SIG-M5 treated with dmso at 0.1 percent for 504 hours (cell line): ENCODE measurements around the gene ZNF222.

Experiments used
- DNase-seq: peaks from one replicate; lab custom pipeline; 2025; ENCODE audit not compliant: unreplicated experiment; lab: John Stamatoyannopoulos, UW

The ZNF222 gene

DNA sequence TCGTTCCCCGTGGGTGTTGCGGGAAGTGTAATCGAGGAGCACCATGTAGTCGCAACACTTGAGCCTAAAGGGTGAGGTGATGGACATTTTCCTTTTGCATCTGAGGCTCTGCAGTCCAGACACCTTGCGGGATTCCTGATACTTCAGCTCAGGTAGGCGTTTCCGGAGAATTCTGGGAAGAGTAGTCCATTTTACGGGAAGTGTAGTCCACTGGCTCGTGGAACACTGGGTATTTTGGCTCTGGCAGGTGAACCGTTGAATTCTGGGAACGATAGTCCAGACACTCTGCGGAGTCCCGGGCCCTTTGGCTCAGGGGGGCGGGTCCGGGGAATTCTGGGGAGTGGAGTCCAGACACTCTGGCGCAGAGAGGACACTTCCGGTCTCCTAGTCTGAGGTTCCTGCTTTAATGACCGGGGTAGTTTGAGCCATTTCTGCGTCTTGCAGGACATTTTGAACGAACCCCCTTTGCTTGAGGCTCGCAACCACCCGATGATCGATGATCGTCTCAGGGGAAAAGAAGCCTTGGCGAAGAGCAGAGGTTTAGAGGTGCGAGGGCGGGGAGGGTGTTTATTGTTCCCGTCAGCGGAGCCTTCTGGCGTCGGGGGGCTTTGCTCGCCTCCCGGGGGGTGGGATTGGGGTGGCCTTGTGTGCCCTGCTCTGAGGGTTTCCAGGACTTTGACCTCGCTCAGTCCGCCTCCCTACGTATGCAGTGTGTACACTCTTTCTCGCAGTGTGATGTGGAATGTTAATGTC, 26.6 kb downstream of the ZNF222 start, which contains the start of gene ZNF223:
ZNF223 (plus strand) TSS at position 387 of the 753 bp plus-strand sequence. CDS start 3,141 bp downstream, outside the sequence.
- peak; percentile 67 for DNase-seq

DNA sequence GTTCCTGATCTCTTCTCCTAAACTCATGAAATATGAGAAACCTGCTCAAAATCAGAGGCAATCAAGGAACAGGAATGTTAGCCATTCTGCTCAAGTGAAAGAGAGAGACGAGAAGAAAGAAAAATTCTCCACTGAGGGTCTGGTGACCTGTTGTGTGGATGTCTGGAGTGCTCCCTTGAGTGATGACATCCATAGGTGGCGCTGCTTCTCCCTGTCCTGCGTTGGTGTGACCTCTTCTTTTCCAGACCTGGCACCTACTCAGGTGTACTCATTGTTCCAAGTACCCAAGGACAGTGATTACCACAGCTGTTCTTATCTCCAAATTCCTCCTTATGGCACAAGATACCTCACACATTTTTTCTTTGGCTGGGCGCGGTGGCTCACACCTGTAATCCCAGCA, 30.7 kb downstream of the ZNF222 start:
- DNase-seq = no peak

DNA sequence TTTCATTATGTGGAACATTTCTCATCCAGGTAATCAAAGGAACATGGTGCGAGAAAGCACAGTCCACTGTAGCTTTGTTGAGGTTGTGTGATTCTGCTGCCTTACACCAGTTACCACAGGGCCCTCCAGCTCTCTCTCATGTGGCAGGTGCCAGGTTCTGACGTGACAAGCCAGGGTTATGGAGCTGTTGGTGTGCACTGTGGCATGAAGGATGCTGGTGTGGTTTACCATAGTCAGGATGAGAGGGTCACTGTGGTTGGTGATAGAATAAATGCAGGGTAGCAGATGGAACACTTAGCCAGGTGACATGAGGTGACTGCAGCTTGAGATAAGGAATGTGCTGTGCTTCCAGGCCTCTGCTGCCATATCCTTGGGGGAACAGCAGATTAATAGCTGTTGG, 34.0 kb downstream of the ZNF222 start:
- no peak for DNase-seq

DNA sequence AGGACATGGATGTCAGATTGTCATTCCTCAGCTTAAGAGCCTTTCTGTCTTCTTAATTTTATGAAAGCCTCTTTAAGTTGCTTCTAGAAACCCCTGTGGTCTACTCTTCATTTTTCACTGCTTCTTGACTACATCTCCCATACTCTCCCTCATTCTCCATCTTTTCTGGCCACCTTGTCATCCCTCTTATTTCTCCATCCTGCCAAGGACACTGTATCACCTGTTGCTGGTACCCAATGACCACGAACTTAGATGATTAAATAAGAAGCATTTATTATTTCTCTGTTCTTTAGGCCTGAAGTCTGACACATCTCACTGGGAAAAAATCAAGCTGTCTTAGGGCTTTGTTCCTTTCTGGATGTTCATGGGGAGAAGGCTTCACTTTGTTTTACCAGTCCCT, 35.9 kb downstream of the ZNF222 start:
- DNase-seq = no peak

DNA sequence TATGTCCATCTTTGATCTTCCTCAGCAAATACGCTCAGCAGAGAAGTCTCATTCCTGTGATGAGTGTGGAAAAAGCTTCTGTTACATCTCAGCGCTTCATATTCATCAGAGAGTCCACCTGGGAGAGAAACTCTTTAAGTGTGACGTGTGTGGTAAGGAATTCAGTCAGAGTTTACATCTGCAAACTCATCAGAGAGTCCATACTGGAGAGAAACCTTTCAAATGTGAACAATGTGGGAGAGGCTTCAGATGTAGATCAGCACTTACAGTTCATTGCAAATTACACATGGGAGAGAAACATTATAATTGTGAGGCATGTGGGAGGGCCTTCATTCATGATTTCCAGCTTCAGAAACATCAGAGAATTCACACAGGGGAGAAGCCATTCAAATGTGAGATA, 41.1 kb downstream of the ZNF222 start:
- DNase-seq = no peak

DNA sequence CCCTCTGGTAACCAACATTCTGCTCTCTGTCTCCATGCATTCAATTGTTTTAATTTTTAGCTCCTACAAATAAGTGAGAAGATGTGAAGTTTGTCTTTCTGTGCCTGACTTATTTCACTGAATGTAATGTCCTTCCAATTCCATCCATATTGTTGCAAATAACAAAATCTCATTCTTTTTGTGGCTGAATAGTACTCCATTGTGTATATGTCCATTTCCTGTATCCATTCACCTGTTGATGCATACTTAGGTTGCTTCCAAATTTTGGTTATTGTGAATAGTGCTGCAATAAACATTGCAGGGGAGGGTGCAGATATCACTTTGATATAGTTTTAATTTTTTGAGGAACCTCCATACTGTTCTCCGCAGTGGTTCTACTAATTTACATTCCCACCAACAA, 44.2 kb downstream of the ZNF222 start:
- DNase-seq = no peak

DNA sequence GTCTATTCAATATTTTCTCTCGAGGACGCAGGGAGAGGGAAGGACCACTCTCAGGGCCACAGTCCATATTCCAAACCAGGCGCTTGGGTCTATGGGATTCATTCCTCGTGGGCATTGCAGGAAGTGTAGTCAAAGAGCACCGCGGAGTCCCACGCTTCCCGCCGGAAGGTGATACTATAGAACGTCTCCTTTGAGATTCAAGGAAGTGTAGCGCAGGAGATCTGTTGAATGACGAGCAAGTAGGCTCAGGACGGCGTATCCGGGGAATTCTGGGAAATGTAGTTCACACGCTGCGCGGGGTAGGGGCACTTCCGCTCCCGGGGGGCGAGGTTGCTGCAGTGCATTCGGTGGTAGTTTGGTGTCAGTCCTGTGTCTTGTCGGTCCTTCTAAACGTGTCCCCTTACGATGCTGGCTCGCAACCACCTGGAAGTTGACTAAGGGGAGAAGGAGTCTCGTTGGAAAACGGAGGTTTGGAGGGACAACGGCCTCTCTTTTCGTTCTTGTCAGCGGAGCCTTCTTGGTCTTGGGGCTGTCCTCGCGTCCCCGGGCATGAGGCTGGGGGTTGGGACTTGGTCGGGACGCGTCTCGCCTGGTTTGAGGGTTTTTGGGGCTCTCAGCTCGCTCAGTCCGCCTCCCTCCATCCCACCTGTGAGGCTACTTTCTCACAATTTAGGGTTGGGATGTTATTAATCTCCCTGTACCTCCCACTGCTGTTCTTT, 46.8 kb downstream of the ZNF222 start, which contains the start of gene ZNF284:
ZNF284 (plus strand) TSS at position 336 of the 719 bp plus-strand sequence. CDS start 4,231 bp downstream, outside the sequence.
- DNase-seq = peak; percentile 77

DNA sequence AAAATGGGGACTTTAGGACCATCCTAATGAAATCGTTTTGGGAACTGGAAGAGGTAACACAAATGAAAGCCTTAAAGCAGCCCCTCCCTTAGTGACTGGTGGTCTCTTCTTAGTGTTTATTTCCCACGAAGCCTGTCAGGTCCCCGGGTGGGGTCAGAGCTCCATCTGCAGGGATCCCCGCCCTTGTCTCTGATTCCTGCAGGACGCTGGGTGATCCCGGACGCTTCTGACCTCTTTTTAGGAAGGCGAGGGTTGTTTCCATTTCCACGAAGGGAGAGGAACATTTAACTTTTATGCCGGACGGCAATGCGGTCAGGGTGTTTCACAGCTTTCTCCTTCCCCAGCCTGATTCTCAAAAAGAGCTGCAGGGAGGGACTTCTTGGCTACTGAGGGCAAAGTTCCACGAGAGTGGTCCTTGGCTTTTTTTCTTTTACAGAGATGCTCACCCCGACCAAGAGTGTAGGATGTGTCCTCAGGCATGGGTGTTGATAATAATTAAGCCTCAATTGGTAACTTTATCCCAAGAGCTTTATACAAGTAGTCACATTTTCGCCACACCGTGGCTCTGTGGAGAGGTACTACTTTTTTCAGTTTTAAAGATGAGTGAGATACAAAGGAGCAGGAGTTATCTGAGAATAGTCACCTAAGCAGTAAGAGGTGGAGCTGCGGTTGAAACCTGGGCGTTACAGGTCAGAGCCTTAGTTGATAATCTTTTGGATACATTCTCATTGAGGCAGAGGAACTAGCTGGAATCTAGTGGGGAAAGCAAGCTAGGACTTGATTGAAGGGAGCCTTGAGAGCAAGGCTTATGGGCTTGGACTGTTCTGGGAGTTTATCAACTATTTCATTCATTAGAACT, 47.6 kb downstream of the ZNF222 start:
- DNase-seq = no peak

DNA sequence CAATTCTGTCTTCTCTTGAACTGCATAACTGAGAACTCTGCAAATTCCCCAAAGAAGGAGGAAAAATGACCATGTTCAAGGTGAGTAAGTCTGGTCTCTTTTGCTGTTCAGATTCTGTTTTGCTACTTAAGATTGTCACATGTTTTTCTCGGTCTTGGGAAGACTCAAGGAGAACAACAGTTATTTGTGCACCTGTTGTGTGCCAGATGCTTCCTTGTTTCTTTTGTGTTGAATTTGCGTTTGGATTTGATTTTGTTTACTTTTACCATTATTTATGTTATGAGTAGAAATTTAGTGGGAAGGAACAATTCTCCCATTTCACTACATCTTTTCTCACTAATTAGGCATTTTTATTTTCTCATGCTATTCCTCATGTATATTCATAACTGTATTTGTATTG, 51.1 kb downstream of the ZNF222 start:
- DNase-seq = no peak
